ENCODE data around the gene RTL1. TPM values are rescaled to one million over a fixed set of nuclear protein-coding genes. Genes with fewer than 3 reads are reported as not detected.

RTL1 gene
- total RNA-seq, 4 donors from 2014 or later, result not detected

GRCh38 chr14:100910888-100911664 lies 7.6 kb upstream of the RTL1 start:
- Histone ChIP-seq H3K4me1 (no peaks in the 10 kb centered on the region), H3K27me3 (peaks cover 13% of the 10 kb centered on the region), H3K36me3 (no peaks in the 10 kb centered on the region), H3K27ac (no peak overlapping the region), H3K4me3 (no peak overlapping the region), H3K9me3 (no peaks in the 10 kb centered on the region)
- WGBS, 2 donors (ENCODE audit: low coverage in 1 of 2), result 78 to 92% methylated on average over 5 to 21 of the region's 21 CpGs
- DNase-seq, result no peak
- TF ChIP-seq POLR2A (IDR thresholded peaks at IDR 0.05), result no peak
- no peak for TF ChIP-seq EP300 (IDR thresholded peaks at IDR 0.05; ENCODE audit: low read depth)
- TF ChIP-seq POLR2AphosphoS5 (IDR thresholded peaks at IDR 0.05), result no peak
- TF ChIP-seq, protein P1, sequence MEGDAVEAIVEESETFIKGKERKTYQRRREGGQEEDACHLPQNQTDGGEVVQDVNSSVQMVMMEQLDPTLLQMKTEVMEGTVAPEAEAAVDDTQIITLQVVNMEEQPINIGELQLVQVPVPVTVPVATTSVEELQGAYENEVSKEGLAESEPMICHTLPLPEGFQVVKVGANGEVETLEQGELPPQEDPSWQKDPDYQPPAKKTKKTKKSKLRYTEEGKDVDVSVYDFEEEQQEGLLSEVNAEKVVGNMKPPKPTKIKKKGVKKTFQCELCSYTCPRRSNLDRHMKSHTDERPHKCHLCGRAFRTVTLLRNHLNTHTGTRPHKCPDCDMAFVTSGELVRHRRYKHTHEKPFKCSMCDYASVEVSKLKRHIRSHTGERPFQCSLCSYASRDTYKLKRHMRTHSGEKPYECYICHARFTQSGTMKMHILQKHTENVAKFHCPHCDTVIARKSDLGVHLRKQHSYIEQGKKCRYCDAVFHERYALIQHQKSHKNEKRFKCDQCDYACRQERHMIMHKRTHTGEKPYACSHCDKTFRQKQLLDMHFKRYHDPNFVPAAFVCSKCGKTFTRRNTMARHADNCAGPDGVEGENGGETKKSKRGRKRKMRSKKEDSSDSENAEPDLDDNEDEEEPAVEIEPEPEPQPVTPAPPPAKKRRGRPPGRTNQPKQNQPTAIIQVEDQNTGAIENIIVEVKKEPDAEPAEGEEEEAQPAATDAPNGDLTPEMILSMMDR (IDR thresholded peaks at IDR 0.05), result no peak
- in situ Hi-C loops (cut with MboI; ENCODE audit: low pct_ligation_motif_present in 1 of 4, low pct_unique_long_range_greater_than_20kb in 1 of 4, low sequenced_read_pairs in 3 of 4) (no loop called here), intact Hi-C loops (cut with DNase I; ENCODE audit: low total_unique reads) (loop anchor here (1.0 kb wide), 1 partner anchor 38 kb away; no protein-coding TSS in a partner anchor)

DNA sequence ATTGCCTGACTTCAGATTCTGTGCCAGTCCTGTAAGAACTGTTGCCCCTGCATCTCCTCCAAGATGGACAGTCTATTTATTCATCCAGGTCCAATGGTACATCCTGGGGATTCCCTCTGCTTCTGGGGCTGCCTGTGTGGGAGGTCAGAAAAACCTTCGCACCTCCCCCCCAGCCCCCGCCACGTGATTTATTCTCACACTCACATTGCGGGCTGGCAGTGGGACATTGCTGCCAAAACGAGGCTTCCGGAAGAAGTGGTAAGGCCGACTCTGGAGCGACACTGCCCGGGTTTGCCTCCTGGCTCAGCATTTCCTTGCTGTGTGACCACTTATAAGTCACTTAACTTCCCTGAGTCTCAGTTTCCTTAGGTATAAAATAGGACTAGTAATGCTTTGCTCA lies 5.9 kb upstream of the RTL1 start:
- TF ChIP-seq POLR2AphosphoS5 (IDR thresholded peaks at IDR 0.05), result no peak
- TF ChIP-seq, protein P1 (IDR thresholded peaks at IDR 0.05), result no peak
- WGBS, 2 donors (ENCODE audit: low coverage in 1 of 2), result 89% methylated on average over 9 of the region's 9 CpGs; no CpG with 5 or more reads in 1 of the 2 donors

GRCh38 chr14:100907240-100907639 lies 3.7 kb upstream of the RTL1 start:
- Histone ChIP-seq H3K27me3 (peaks cover 46% of the 10 kb centered on the region), H3K27ac (no peak overlapping the region), H3K4me3 (no peak overlapping the region), H3K9me3 (no peaks in the 10 kb centered on the region), H3K4me1 (no peaks in the 10 kb centered on the region), H3K36me3 (no peaks in the 10 kb centered on the region)
- in situ Hi-C loops (cut with MboI; ENCODE audit: low pct_ligation_motif_present in 1 of 4, low pct_unique_long_range_greater_than_20kb in 1 of 4, low sequenced_read_pairs in 3 of 4) (no loop called here), intact Hi-C loops (cut with DNase I; ENCODE audit: low total_unique reads) (no loop called here)
- TF ChIP-seq EP300 (IDR thresholded peaks at IDR 0.05; ENCODE audit: low read depth), result no peak
- TF ChIP-seq POLR2AphosphoS5 (IDR thresholded peaks at IDR 0.05), result no peak
- TF ChIP-seq, protein P1 (IDR thresholded peaks at IDR 0.05), result no peak
- TF ChIP-seq POLR2A (IDR thresholded peaks at IDR 0.05), result no peak
- WGBS, 2 donors (ENCODE audit: low coverage in 1 of 2), result 85 to 86% methylated on average over 7 to 8 of the region's 8 CpGs
- DNase-seq, result no peak

More for the DNA sequence above, 5.9 kb upstream of the RTL1 start:
- H3K36me3 ChIP-seq, result no peaks in the 10 kb centered on the region
- no peaks in the 10 kb centered on the region for H3K4me1 ChIP-seq
- peaks cover 26% of the 10 kb centered on the region for H3K27me3 ChIP-seq
- H3K9me3 ChIP-seq, result no peaks in the 10 kb centered on the region
- no peak overlapping the region for H3K27ac ChIP-seq
- no peak overlapping the region for H3K4me3 ChIP-seq
- DNase-seq, result no peak
- intact Hi-C loops (cut with DNase I; ENCODE audit: low total_unique reads) (no loop called here), in situ Hi-C loops (cut with MboI; ENCODE audit: low pct_ligation_motif_present in 1 of 4, low pct_unique_long_range_greater_than_20kb in 1 of 4, low sequenced_read_pairs in 3 of 4) (no loop called here)

DNA sequence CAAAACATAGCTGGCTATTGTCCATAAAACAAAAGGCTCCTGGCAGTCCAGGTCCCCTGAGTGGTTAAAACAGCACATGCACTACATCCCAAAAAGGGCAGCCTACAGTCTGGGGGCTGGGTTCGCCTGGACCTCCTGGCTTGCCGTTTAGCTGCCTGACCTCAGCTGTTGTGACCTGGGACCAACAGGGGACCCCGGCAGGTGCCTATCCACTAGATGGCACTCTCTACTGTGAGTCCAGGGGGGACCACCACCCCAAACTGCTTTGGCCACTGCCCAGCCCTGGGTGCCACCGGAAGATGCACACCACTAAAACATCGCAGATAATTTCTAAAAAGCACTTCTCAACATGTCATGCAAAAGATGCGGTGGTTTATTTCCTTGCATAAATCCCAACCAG lies 2.9 kb upstream of the RTL1 start:
- intact Hi-C loops (cut with DNase I; ENCODE audit: low total_unique reads) (no loop called here), in situ Hi-C loops (cut with MboI; ENCODE audit: low pct_ligation_motif_present in 1 of 4, low pct_unique_long_range_greater_than_20kb in 1 of 4, low sequenced_read_pairs in 3 of 4) (no loop called here)
- Histone ChIP-seq H3K27me3 (peaks cover 54% of the 10 kb centered on the region), H3K36me3 (no peaks in the 10 kb centered on the region), H3K4me1 (no peaks in the 10 kb centered on the region), H3K4me3 (no peak overlapping the region), H3K27ac (no peak overlapping the region), H3K9me3 (no peaks in the 10 kb centered on the region)
- TF ChIP-seq, protein P1 (IDR thresholded peaks at IDR 0.05), result no peak
- TF ChIP-seq POLR2AphosphoS5 (IDR thresholded peaks at IDR 0.05) (no peak), POLR2A (IDR thresholded peaks at IDR 0.05) (no peak)
- WGBS, 2 donors (ENCODE audit: low coverage in 1 of 2), result 57% methylated on average over 6 of the region's 6 CpGs; no CpG with 5 or more reads in 1 of the 2 donors
- no peak for DNase-seq

Data from transverse colon (tissue), 4 donors.